HepG2 (cell line): ENCODE measurements around the gene KDM1B. TPM values are rescaled to one million over a fixed set of nuclear protein-coding genes. Genes with fewer than 3 reads are reported as not detected.
A peak's percentile ranks its signal among the peaks of the same experiment; 100 is the strongest.

Source experiments
- ATAC-seq: fragments of 200-7000 bp; cut with Tn5 transposase; 3 replicates; pipeline ENCODE4 v1.9.1; 2020; ENCODE audit warnings: mild to moderate bottlenecking, moderate library complexity
- BruUV-seq: library from RNA; stranded (reverse); fragments of 400-500 nt; replicated peaks from 2 replicates; lab custom pipeline; 2021; lab: Mats Ljungman, UMichigan
- CTCF ChIA-PET: fragments of 300-600 bp; formaldehyde crosslinking; extraction: SDS; loops from one replicate; lab custom pipeline; 2021; ENCODE audit warnings: low total read pairs, inconsistent platforms, low intra/inter-chr PET ratio; lab: Yijun Ruan, JAX
- POLR2A ChIA-PET: fragments of 350-600 bp; sonication (Branson Sonifier 250); formaldehyde crosslinking; loops from one replicate; lab custom pipeline; 2020; ENCODE audit warnings: antibody characterized with exemption, inconsistent platforms; lab: Yijun Ruan, JAX
- DNase-seq: peaks from one replicate; pipeline ENCODE4 v3.0.0-alpha.2; 2015; ENCODE audit warnings: low spot score
- FAIRE-seq: peaks from 3 replicates; lab custom pipeline; 2011; peaks lifted over from hg19 to GRCh38; lab: Jason Lieb, UNC
- H2AFZ ChIP-seq: one replicate; pipeline ENCODE4 v1.6.1; 2011; ENCODE audit warnings: low read length, inconsistent platforms
- H3K27ac ChIP-seq: fragments of 300-600 bp; 3 replicates; pipeline ENCODE4 v1.8.0; 2011; ENCODE audit warnings: mixed run types, mild to moderate bottlenecking, mixed read lengths, low read length, inconsistent platforms; ENCODE audit not compliant: insufficient read depth; ENCODE audit errors: extremely low read length
- H3K27me3 ChIP-seq, 2 experiments: fragments of 200-600 bp in 1 of 2; 2 replicates in 1 of 2; 3 replicates in 1 of 2; pipeline versions ENCODE4 v1.6.0 to v1.8.0; 2011; ENCODE audit warnings: low read length in 2 of 2, mild to moderate bottlenecking in 2 of 2, moderate library complexity in 2 of 2, inconsistent platforms in 1 of 2; ENCODE audit not compliant: insufficient read depth in 2 of 2, control insufficient read depth in 1 of 2
- H3K36me3 ChIP-seq, 2 experiments: fragments of 200-600 bp in 1 of 2; replicated peaks in 1 of 2; 2 replicates in 1 of 2; 3 replicates in 1 of 2; pipeline versions ENCODE4 v1.5.1 to v1.8.0; 2011; ENCODE audit warnings: low read length in 2 of 2, inconsistent platforms in 1 of 2; ENCODE audit not compliant: insufficient read depth in 2 of 2, control insufficient read depth in 1 of 2
- H3K4me1 ChIP-seq: 2 replicates; pipeline ENCODE4 v1.5.1; 2012; ENCODE audit warnings: low read length, inconsistent platforms; ENCODE audit not compliant: insufficient read depth
- H3K4me2 ChIP-seq: 2 replicates; pipeline ENCODE4 v1.6.0; 2011; ENCODE audit warnings: low read depth, low read length, inconsistent platforms
- H3K4me3 ChIP-seq, 3 experiments: fragments of 200-600 bp in 1 of 3; sonication (generic), shearing (Covaris generic) in 1 of 3; replicated peaks in 1 of 3; 2 replicates each; pipeline ENCODE4 v1.5.1; 2011 to 2016; ENCODE audit warnings: low read length in 3 of 3, inconsistent platforms in 2 of 3, low read depth in 2 of 3, mild to moderate bottlenecking in 2 of 3, control low read depth in 1 of 3, mixed read lengths in 1 of 3; ENCODE audit not compliant: insufficient read depth in 1 of 3
- H3K79me2 ChIP-seq: one replicate; pipeline ENCODE4 v1.6.1; 2011; ENCODE audit warnings: low read length, inconsistent platforms; ENCODE audit not compliant: insufficient read depth
- H3K9ac ChIP-seq: 2 replicates; pipeline ENCODE4 v1.6.0; 2011; ENCODE audit warnings: mild to moderate bottlenecking, low read depth, low read length, inconsistent platforms; ENCODE audit not compliant: insufficient read depth
- H3K9me3 ChIP-seq: 2 replicates; pipeline ENCODE4 v1.5.1; 2012; ENCODE audit warnings: mild to moderate bottlenecking, low read length
- H4K20me1 ChIP-seq: 2 replicates; pipeline ENCODE4 v1.6.0; 2011; ENCODE audit warnings: inconsistent platforms, mild to moderate bottlenecking, low read length, moderate library complexity; ENCODE audit not compliant: insufficient read depth
- MAF1 ChIP-seq: sonication (generic); formaldehyde crosslinking; IDR thresholded peaks from 2 replicates; pipeline ENCODE4 v1.5.0; 2020; ENCODE audit warnings: missing genetic modification reagents, borderline replicate concordance
- MXI1 ChIP-seq: IDR thresholded peaks from 3 replicates; pipeline ENCODE4 v1.6.1; 2012; ENCODE audit warnings: low read depth, low read length, inconsistent platforms, borderline replicate concordance
- PCBP2 ChIP-seq: fragments of 200-400 bp; formaldehyde crosslinking; optimal IDR thresholded peaks from 2 replicates; pipeline ENCODE3; 2018; ENCODE audit warnings: low read length, low read depth; ENCODE audit not compliant: poor library complexity, severe bottlenecking
- RORA ChIP-seq: sonication (generic); formaldehyde crosslinking; IDR thresholded peaks from 2 replicates; pipeline ENCODE4 v1.5.0; 2020; ENCODE audit warnings: mild to moderate bottlenecking, missing genetic modification reagents, moderate library complexity
- SAP130 ChIP-seq: IDR thresholded peaks from 2 replicates; pipeline ENCODE4 v1.6.1; 2016; ENCODE audit warnings: low read depth
- SRSF4 ChIP-seq: fragments of 200-400 bp; formaldehyde crosslinking; IDR thresholded peaks from one replicate; pipeline ENCODE4 v1.6.1; 2018; ENCODE audit warnings: mild to moderate bottlenecking, low read depth, low read length, moderate library complexity; ENCODE audit not compliant: poor library complexity, severe bottlenecking
- ZNF251 ChIP-seq: sonication (generic); formaldehyde crosslinking; IDR thresholded peaks from 2 replicates; pipeline ENCODE4 v1.9.0; 2021; ENCODE audit warnings: mild to moderate bottlenecking, missing genetic modification reagents
- ZNF317 ChIP-seq: sonication (generic); formaldehyde crosslinking; IDR thresholded peaks from 2 replicates; pipeline ENCODE4 v1.5.0; 2020; ENCODE audit warnings: mild to moderate bottlenecking, missing genetic modification reagents
- ZNF329 ChIP-seq: sonication (generic); formaldehyde crosslinking; IDR thresholded peaks from 2 replicates; pipeline ENCODE4 v1.9.0; 2021; ENCODE audit warnings: low read depth, mild to moderate bottlenecking, missing genetic modification reagents
- ZNF747 ChIP-seq: sonication (generic); formaldehyde crosslinking; IDR thresholded peaks from 2 replicates; pipeline ENCODE4 v1.8.1; 2023; ENCODE audit warnings: missing genetic modification reagents, mild to moderate bottlenecking, borderline replicate concordance
- ZNF776 ChIP-seq: sonication (generic); formaldehyde crosslinking; IDR thresholded peaks from 2 replicates; pipeline ENCODE4 v1.4.0; 2020; ENCODE audit warnings: mild to moderate bottlenecking, missing genetic modification reagents
- ZNF83 ChIP-seq: sonication (generic); formaldehyde crosslinking; IDR thresholded peaks from 2 replicates; pipeline ENCODE4 v1.4.0; 2020; ENCODE audit warnings: missing genetic modification reagents, mild to moderate bottlenecking, borderline replicate concordance
- WGBS: methylation state at CpG from one replicate; pipeline ENCODE4 v1.1.6; 2017; ENCODE audit warnings: low lambda C conversion rate; 5-methylcytosine and 5-hydroxymethylcytosine counted together
- in situ Hi-C: cut with HindIII; loops from 2 replicates; pipeline ENCODE4 v1.10.0; 2017; ENCODE audit warnings: low pct_unique_long_range_greater_than_20kb; ENCODE audit not compliant: extremely low pct_ligation_motif_present
- intact Hi-C: fragments of 100-400 bp; cut with micrococcal nuclease; formaldehyde crosslinking; loops from one replicate; pipeline ENCODE4 v1.10.0; 2022; ENCODE audit not compliant: unreplicated experiment
- polyA plus RNA-seq, 8 experiments: library from polyadenylated mRNA; depleted of rRNA in 3 of 8; stranded (reverse) in 7 of 8; unstranded in 1 of 8; fragments of >200 nt; fragmentation: Illumina TruSeq in 4 of 8; extraction: Trizol in 4 of 8; gene quantifications; 2 replicates each; pipeline versions ENCODE4 v1.2.1 to v1.2.3, GENCODE V29; 2011 to 2016; ENCODE audit warnings: low read depth in 4 of 8, missing spikeins in 1 of 8, mixed read lengths in 1 of 8; ENCODE audit not compliant: insufficient read depth in 1 of 8
- total RNA-seq, 5 experiments: library from RNA; depleted of rRNA; stranded (reverse); fragments of >200 nt; fragmentation: Illumina TruSeq; extraction: Trizol; gene quantifications; 2 replicates each; pipeline ENCODE4 v1.2.3, GENCODE V29; 2016; ENCODE audit warnings: low read depth in 1 of 5
- TF ChIP-seq, protein P1 (sequence below): sonication (generic); formaldehyde crosslinking; IDR thresholded peaks from 2 replicates; pipeline ENCODE4 v1.4.0; 2020; ENCODE audit warnings: missing genetic modification reagents
- TF ChIP-seq, protein P2 (sequence below): sonication (generic); formaldehyde crosslinking; IDR thresholded peaks from 2 replicates; pipeline ENCODE4 v1.5.0; 2020; ENCODE audit warnings: missing genetic modification reagents

Gene KDM1B
- total and polyA plus RNA-seq, 2 of the 13 experiments (the other 11 are each of a cell fraction or from before 2014, with no cell fraction given) = 9.8 to 13.2 TPM

DNA sequence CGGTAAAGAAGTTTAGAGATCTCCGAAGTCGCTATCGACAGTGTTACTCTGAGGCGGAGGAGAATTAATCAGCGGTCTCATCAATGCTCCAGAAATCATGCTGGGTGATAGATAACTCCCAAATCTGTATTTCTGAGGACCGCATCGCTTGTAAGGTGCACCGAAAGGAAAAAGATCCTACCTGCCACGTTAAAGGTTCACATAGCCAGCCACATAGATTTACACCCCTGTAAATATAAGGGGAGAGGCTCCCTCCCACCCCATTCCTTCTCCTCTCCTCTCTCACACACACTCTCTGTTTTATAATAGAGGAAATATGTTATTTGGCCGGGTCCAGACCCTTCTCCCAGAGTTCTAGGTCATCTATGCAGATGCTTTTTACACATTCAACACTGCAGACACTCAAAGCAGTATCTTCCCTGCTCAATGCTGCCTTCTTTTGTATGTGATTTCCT is 109.7 kb downstream of the KDM1B start:
- POLR2A ChIA-PET = interaction anchor here (0.8 to 1.6 kb wide), 6 partner anchors 9 to 238 kb away, joined by 3 to 7 read pairs (median 4); partner anchors contain the start of gene RNF144B
- Histone ChIP-seq H2AFZ (peak overlapping the region; percentile 97), H3K79me2 (peaks cover 41% of the 10 kb centered on the region), H4K20me1 (peaks cover 24% of the 10 kb centered on the region), H3K27ac (peak overlapping the region; percentile 57), H3K9me3 (no peaks in the 10 kb centered on the region), H3K4me2 (peak overlapping the region; percentile 91), H3K9ac (peak overlapping the region; percentile 84), H3K27me3 (no peaks in the 10 kb centered on the region; a peak in 1 of 5 replicates), H3K4me3 (peak overlapping the region; percentile 64 to 95 (median 68)), H3K4me1 (peaks cover 84% of the 10 kb centered on the region), H3K36me3 (no peaks in the 10 kb centered on the region; a peak in 2 of 5 replicates)
- DNase-seq = no peak
- TSS peak; percentile 92 for BruUV-seq
- peak; percentile 49 for FAIRE-seq
- CTCF ChIA-PET = no interaction called here
- intact Hi-C loops = loop anchor here (2.0 kb wide), 4 partner anchors 38 to 240 kb away; partner anchors contain the start of genes KDM1B, RNF144B and TPMT
- ATAC-seq = peak; percentile 24
- WGBS = 2% methylated on average over 11 of the region's 11 CpGs
- in situ Hi-C loops = loop anchor here (25.0 kb wide), 1 partner anchor 1572 kb away; the partner anchor contains the start of gene ID4
- TF ChIP-seq SRSF4 (no peak), ZNF317 (0 out of 2 replicates have a peak, but pooled peaks have one; percentile 22), RORA (CRISPR knock-in tag) (no peak), ZNF83 (CRISPR knock-in tag) (no peak), MXI1 (no peak), SAP130 (CRISPR knock-in tag) (0 out of 2 replicates have a peak, but pooled peaks have one; percentile 2), ZNF747 (CRISPR knock-in tag) (0 out of 2 replicates have a peak, but pooled peaks have one; percentile 59), PCBP2 (no peak), ZNF329 (no peak), MAF1 (CRISPR knock-in tag) (no peak), ZNF776 (CRISPR knock-in tag) (no peak), ZNF251 (no peak)
- TF ChIP-seq, protein P1, sequence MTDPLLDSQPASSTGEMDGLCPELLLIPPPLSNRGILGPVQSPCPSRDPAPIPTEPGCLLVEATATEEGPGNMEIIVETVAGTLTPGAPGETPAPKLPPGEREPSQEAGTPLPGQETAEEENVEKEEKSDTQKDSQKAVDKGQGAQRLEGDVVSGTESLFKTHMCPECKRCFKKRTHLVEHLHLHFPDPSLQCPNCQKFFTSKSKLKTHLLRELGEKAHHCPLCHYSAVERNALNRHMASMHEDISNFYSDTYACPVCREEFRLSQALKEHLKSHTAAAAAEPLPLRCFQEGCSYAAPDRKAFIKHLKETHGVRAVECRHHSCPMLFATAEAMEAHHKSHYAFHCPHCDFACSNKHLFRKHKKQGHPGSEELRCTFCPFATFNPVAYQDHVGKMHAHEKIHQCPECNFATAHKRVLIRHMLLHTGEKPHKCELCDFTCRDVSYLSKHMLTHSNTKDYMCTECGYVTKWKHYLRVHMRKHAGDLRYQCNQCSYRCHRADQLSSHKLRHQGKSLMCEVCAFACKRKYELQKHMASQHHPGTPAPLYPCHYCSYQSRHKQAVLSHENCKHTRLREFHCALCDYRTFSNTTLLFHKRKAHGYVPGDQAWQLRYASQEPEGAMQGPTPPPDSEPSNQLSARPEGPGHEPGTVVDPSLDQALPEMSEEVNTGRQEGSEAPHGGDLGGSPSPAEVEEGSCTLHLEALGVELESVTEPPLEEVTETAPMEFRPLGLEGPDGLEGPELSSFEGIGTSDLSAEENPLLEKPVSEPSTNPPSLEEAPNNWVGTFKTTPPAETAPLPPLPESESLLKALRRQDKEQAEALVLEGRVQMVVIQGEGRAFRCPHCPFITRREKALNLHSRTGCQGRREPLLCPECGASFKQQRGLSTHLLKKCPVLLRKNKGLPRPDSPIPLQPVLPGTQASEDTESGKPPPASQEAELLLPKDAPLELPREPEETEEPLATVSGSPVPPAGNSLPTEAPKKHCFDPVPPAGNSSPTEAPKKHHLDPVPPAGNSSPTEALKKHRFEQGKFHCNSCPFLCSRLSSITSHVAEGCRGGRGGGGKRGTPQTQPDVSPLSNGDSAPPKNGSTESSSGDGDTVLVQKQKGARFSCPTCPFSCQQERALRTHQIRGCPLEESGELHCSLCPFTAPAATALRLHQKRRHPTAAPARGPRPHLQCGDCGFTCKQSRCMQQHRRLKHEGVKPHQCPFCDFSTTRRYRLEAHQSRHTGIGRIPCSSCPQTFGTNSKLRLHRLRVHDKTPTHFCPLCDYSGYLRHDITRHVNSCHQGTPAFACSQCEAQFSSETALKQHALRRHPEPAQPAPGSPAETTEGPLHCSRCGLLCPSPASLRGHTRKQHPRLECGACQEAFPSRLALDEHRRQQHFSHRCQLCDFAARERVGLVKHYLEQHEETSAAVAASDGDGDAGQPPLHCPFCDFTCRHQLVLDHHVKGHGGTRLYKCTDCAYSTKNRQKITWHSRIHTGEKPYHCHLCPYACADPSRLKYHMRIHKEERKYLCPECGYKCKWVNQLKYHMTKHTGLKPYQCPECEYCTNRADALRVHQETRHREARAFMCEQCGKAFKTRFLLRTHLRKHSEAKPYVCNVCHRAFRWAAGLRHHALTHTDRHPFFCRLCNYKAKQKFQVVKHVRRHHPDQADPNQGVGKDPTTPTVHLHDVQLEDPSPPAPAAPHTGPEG (CRISPR knock-in tag) = 0 out of 2 replicates have a peak, but pooled peaks have one; percentile 18
- TF ChIP-seq, protein P2, sequence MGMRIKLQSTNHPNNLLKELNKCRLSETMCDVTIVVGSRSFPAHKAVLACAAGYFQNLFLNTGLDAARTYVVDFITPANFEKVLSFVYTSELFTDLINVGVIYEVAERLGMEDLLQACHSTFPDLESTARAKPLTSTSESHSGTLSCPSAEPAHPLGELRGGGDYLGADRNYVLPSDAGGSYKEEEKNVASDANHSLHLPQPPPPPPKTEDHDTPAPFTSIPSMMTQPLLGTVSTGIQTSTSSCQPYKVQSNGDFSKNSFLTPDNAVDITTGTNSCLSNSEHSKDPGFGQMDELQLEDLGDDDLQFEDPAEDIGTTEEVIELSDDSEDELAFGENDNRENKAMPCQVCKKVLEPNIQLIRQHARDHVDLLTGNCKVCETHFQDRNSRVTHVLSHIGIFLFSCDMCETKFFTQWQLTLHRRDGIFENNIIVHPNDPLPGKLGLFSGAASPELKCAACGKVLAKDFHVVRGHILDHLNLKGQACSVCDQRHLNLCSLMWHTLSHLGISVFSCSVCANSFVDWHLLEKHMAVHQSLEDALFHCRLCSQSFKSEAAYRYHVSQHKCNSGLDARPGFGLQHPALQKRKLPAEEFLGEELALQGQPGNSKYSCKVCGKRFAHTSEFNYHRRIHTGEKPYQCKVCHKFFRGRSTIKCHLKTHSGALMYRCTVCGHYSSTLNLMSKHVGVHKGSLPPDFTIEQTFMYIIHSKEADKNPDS (CRISPR knock-in tag) = no peak
